GM18858 (cell line): Measurements from ENCODE around the gene AHDC1.
"Not testable (repeated sequence)": the region's sequence is repeated elsewhere in the genome, so short reads cannot be mapped to it uniquely, and the experiment has no call there.

Source experiments
- ATAC-seq: cut with Tn5 transposase; IDR thresholded peaks from one replicate; pipeline ENCODE4 v1.9.1; 2021; ENCODE audit not compliant: unreplicated experiment

The AHDC1 gene

DNA sequence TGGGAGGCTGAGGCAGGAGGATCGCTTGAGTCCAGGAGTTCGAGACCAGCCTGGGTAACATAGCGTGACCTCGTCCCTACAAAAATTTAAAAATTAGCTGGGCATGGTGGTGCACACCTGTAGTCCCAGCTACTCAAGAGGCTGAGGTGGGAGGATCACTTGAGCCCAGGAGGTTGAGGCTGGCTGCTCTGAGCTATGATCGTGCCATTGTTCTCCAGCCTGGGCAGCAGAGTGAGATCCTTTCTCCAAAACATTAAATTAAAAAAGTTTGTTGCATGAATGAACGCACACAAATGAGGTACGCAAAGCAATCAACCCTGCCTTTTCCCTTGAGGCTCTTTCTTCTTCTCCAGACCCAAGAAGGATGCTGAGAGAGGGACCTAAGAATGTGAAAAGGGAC, 50.1 kb downstream of the AHDC1 start:
- not testable (repeated sequence) for ATAC-seq

DNA sequence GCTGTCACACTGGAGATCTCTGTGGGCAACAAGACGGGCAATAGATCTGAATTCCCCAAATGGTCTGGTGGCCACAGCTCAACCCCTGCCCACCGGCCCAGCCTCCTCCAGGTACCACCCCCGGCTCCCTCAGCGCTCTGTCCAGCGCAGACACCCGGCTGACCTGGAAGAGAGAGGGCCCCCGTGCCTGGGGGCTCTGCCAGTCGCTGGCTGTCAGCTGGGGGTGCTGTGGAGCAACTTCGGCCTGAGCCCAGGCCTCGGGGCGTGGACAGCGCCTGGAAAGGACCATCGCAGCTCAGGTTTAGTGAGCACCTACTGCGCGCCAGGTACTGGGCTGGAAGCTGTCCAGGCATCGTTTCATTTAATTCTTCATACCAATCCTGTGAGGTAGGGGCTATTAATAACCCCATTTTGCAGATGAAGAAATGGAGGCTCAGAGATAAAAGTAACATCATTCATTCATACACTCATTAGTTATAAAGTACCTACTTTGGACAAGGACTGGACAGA, 51.0 kb downstream of the AHDC1 start:
- ATAC-seq = no peak

DNA sequence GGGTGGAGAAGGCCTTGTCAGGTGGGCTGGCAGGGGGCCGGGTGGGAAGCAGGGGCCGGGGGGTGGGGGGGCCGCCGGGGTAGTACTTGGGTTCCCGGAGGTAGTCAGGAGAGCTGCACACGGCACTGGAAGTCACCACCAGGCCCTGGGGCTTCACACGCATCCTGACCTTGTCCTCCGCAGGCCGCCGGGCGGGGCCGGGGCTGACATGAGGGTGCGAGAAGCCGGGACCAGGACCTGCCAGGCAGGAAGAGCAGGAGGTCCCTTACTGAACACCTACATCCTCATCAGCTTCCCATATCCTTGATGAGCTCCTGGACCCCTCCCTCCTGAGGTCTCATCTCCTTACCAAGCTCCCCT, 52.0 kb downstream of the AHDC1 start:
- no peak for ATAC-seq

DNA sequence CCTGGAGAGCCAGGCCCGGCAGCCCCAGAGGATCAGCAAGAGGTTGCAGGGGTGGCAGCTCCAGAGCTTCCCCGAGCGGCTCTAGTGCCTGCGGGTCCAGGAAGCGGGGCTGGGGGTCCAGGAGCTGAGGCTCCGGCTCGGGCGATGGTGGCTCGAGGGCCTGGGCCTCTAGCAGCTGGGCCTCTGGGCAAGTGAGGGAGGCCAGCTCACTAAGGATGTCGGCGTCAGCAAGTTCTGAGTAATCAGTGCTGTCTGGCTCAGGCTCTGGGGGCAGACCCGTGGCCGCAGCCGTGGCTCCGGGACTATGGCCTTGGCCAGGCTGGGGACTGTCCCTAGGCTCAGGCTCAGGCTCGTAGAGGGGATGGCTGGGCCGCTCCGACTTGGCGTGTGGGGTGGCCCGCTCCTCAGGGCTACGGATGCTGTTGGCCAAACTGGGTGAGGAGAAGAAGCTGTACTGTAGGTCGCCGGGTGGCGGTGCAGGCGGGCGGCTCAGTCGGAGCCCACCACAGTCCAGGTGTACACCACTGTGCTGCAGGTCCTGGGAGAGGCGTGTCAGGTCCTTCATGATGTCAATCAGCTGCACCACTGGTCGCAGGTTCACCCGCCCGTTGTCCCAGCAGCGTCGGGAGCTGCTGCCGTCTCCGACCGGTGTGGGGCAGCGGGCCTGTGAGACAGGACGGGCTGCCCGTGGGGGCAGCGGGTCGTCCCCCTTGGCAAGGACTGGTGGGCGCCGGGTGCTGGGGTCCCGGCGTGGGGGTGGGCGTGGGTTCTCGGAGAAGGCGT, 52.6 kb downstream of the AHDC1 start:
- ATAC-seq = no peak

DNA sequence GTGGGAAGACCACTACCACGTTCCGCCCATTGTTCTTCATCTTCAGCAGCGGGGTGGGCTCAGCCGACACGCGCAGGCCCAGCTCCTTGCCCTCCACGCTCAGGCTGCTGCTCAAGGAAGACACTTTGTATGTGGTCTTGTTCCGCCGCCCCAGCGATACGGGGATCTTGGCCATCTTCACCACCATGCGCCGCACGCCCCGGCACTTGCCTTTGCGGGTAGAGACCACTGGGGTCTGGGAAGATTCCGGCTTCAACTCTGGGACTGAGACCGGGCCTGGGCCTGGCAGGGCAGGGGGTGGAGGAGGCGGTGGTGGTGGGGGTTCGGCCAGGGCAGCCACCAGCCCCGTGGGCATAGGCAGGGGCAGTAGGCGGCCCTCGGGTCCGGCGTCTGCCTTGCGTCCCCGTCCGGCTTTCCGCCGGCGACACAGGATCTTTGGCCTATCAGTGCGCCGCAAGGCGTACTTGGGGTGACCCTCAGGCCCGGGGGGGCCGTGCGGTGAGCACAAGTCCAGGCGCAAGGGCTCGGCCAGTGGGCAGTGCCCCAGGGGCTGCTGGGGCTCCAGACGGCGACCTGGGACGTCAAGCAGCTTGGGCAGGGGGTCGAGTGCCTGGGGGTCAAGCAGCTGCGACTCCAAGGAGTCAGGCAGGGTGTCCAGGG, 53.3 kb downstream of the AHDC1 start:
- ATAC-seq = no peak

DNA sequence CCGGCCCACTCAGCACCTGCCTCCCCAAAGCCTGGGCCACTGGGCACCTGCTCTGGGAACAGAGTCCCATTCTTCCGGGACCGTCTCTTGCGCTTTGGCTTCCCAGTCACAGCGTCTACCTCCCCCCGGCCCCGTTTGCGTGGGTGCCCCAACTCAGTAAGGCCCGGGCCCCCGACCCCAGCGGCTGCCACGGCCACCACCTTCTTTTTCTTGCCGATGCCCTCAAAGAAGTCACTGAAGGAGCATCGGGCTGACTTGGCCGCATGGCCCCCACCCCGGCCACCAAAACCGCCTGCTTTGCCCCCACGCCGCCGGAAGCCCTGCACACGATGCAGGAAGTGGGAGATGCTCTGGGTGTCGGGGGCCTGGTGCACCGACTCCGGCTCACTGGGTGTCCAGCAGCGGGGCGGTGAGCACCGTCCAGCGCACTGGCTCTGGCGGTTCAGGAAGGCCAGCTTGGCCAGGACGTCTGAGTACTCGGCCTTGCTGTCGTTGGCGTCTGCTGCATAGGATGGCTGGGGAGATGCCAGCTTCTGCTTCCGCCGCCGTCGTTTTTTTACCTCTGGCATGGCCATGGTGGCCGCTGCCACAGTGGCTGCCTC, 54.0 kb downstream of the AHDC1 start:
- no peak for ATAC-seq

DNA sequence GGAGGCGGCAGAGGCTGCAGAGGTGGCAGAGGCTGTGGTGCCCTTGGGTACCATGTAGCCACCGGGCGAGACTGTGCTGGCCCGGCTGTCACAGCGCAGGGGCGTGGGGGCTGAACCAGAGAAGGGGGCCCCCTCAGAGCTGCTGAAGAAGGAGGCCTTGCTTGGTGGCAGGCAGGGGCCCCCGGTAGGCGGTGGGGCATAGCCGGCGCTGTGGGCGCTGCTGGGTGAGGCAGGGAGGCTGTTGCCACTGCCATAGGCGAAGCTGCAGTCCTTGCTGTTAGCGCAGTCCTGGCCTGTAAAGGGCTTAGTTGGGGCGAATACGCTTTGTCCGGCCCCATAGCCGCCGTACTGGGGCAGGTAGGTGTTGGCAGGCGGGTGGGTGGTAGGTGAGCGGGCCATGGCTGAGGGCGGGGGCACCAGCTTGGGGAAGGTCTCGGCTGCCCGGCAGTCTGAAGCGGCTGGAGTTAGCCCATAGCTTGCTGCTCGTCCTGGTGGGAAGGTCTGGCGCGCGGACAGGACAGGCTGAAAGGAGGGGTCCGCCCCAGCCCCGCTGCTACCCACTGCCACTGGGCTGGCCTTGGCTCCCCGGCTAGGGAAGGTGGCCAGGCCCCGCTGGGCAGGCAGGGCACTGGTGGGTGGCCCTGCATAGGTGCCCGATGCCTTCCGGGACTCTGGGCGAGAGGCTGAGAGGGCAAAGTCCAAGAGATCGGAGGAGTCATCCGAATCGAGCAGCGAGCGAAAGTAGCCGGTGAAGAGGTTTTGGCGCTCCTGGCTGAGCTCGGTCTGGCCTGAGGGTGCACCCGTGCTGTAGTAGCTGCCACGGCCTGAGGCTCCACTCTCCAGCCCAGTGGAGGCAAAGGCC, 54.9 kb downstream of the AHDC1 start:
- no peak for ATAC-seq

DNA sequence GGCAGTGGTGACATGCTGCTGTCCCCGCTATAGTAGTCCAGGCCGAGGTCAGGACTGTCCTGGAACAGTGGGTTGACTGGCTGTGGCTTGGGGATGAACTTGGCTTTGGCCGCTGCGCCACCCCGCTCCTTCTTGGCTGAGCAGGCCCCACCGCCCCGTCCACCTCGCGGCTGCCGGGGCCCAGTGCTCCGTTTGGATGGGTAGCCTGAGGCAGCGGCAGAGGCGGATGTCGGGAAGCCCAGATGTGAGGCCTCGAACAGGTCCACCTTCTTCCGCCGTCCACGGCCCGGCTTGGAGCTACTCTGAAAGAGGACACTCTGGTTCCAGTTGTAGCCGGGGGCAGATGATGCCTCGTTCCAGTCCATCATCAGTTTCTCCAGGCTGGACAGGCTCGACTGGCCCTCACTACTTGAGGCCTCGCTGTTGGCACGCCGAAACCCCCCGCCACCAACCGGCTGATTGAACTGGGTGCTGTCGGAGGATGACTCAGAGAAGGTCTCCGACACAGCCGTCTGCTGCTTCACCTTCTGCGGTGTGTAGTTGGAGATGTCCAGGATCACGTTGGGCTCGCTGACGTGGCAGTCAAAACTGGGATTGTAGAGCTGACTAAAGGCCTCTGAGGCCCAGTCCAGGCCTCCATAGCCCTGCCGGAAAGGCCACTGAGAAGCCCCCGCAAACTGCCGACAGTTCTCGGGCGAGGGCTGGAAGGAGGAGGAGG, 55.6 kb downstream of the AHDC1 start:
- ATAC-seq = no peak

DNA sequence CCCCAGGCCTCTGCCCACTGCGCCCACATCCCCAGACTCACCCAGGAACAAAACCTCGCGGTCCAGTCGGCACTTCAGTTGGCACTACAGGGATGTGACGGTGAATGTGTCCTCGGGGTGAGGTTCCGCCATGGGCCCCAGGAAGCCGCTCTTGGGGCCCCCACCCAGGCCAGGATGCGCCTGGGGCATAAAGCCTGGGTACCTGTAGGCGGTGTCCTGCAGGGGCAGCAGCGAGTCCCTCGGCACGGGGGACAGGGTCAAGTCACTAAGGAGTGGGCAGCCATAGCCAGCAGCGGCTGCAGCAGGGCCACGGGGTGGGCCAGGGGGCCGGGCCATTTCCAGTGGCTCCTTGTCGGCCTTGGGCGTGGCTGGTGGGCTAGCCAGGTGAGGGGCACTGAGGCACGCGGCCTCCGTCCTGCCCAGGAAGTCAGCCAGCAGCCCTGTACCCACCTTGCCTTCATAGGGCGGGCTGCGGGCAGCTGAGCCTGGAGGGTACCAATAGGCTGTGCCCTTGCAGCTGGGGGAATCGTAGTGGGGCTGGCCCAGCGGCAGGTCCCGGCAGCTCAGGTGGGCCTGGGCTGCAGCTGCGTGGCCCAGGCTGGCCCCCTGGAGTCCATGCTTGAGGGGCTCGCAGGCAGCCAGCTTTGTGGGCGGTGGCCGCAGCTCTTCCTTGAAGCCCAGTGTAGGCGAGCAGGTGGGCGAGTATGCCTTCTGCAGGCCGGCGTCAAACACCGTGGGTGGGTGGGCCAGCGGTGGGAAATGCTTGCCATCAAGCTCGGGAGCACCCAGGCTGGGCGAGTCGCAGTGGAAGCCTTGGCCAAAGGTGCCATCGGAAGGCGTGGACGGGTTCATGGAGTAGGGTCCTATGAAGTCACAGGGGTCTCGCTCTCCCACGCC, 56.5 kb downstream of the AHDC1 start:
- ATAC-seq = no peak

DNA sequence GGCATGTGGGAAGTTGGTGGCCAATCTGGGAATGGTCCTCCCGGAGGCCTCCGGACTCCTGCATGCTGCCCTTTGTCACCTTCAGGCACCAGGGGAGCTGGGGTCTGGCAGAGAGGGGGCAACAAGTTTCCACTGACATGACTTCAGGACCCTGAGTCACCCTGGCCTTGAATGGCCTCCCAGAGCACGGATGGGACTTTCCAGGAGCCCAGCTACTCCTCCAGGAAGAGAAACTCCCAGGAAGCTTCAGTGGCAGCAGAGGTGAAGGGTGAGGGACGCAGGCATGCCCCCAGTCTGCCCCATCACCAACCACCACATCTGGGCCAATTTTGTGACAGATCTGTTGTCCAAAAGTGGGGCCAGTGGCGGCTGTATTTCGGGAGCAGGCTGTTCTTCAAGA, 58.1 kb downstream of the AHDC1 start:
- no peak for ATAC-seq

DNA sequence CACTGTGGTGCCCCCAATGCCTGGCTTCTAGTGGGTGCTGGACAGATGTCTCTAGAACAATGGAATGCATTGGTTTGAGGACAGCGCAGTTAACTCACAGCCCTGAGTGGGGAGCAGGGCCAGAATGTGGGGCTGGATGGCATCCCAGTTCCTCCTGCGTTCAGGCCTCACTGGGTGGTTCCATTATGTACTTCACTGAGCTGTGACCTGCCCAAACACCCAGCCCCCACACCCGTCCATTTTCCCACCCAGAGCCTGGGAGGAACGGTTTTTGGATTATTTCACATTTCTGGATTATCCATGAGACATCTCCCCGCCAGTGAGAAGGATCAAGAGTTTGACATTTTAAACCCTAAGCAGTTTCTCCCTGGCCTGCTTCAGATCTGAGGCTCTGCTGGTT, 58.7 kb downstream of the AHDC1 start:
- no peak for ATAC-seq

DNA sequence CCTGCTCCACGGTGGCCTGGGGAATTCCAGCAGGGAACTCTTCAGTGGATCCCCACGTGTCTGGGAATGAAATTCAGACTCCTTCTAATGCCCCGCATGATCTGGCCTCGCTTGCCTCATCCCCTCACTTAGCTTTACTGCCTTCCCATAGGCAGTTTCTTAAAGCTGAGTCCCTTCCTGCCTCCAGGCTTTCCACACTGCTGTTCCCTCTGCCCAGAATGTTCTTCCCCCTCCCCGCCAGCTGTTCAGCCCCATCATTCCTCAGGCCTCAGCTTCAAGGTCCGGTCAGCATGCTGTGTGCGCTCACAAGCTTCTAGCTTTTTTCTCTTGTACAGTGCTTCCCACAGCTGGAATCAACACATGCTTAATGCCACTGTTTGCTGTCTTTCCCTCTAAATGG, 59.1 kb downstream of the AHDC1 start:
- ATAC-seq = no peak

DNA sequence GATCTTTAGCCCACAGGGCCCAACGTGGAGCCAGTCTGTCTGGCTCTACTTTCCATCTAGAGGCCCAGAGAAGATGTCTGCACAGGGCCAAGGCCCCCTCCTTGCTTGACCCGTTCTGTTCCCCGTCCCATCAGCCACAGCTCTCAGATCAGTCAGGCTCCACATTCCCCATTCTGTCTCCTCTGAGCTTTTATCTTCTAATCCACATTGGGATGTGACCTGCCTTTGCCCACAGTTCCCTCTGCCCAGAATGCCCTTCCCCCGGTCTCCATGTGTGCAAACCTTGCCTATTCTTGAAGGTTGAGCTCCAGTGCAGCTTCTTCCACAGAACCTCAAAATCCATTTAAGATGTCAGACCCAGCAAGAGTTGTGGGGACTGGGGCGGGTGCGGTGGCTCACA, 60.7 kb downstream of the AHDC1 start:
- no peak for ATAC-seq

DNA sequence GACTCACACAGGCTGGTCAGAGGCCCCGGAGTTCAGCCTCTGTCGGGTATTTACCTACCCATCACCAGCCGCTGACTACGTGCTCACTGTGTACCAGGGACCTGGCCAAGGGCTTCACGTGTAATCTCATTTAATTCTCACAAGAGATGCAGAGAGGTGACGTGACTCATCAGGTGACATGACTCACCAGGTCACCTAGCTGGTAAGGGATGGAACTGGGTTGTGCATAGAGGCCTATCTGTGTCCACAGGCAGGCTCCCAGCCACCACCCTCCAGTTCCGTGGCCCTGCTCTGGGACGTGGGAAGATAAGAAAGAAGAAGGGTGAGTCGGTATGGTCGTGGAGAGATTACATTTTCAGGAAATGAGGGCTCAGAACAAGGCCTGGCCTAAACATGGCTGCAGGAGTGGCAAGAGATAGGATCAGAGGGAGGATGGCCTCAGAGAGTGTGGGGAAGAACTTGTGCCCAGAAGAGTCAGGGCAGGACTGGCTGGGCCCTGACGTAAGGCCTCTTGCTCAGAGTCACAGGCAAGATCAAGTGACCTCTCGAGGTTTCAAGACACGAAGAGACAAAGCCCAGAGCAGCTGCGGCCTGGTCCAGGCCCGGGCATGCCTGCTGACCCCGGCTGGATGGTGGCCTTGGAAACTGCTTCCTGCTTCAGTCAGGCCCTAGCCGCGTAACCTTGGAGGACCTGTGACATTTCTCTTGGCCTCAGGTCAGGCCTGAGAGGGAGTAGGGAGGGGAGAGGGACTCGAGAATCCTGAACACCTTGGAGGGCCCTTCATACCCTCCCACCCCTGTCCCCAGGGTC, 61.3 kb downstream of the AHDC1 start:
- ATAC-seq = no peak

DNA sequence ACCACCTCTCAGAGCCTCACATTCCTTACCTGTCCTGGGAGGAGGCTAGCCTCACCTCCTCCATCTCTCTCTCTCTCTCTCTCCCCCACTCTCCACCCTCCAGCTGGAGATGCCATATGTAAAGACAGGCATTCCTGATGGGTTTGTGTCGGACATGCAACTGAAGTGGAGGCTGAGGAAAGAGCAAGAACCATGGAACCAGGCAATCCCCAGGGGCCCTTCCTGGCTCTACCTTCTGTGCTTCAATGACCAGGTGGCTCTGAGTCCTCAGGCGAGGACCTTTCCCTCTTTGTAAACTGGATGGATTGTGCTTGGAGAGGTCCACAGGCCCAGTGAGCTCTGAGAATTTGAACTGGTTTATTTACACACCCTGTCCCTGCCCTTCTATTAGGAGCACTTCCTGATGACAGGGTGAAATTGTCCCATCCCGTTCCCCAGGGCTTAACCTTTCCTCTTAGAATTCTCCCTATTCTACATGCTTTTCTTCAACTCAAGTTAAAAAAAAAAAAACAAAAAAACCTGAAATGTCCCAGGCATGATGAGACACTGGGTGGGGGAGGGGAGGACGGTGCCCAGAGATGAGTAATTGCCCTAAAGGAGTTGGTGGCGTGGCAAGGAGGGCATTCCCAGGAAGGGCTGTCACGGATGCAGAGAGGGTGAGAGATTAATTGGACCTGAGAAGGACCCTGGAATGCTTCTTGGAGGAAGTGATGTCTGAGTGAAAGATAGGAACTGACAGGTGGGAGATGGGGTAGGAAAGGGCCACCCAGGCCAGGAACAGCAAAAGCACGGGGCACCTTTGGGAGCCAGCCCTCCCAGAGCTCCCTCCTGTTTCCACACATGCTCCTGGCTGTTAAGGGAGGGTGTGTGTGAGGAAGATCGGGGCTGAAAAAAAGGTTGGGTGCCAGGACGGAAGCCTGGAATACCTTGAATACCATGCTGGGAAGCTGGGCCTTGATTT, 63.8 kb downstream of the AHDC1 start:
- ATAC-seq = no peak

DNA sequence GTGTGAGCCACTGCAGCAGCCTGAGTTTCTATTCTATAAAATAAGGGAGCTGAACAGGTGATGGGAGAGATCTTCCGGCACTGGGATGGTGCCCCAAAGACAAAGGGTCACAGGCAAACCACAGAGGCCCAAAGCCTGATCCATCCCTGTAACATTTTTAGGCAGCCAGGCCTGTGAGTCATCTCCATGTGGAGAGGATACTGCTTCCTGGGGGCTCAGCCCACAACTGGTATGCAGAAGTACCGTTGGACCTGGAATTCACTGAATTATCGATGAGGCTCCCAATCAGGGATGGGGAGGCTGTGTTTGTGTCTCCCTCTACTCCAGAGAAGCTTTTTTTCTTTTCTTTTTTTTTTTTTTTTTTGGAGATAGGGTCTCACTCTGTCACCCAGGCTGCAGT, 65.2 kb downstream of the AHDC1 start:
- no peak for ATAC-seq

DNA sequence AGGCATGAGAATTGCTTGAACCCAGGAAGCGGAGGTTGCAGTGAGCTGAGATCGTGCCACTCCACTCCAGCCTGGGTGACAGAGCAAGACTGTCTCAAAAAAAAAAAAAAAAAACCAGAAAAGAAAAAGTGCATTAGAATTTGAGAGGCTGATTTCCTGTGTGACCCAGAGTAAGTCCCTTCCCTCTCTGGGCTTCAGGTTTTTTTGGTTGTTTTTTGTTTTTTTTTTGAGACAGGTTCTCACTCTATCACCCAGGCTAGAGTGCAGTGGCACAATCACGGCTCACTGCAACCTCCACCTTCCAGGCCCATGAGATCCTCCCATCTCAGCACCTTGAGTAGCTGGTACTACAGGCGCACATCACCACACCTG, 65.7 kb downstream of the AHDC1 start:
- not testable (repeated sequence) for ATAC-seq

DNA sequence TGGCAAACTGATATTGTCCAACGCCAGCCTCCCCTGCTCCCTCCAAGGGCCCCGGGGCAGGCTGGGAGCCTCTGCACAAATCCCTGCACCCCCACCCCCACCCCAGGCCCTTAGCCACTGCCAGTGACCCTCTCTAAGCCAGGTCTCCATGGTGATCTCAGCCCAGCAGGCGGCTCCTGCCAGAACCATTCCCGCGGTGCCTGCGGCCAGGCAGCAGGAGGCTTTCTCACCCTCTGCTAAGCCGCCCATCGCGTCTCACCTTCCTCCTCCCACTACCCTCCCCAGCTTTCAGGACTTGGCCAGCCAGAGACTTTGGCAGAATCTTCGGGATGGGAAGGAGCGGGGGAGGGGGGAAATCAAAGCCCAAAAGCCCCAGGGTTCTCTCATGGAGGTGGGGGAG, 67.2 kb downstream of the AHDC1 start:
- ATAC-seq = no peak
